Lung (tissue), 12 donors: Measurements from ENCODE around the gene NOX5. TPM values are rescaled to one million over a fixed set of nuclear protein-coding genes. Genes with fewer than 3 reads are reported as not detected.

Experiments used
- ATAC-seq: fragments of 200-7000 bp; cut with Tn5 transposase; one replicate; pipeline ENCODE4 v1.9.1; 2020; ENCODE audit warnings: moderate number of reproducible peaks; ENCODE audit not compliant: insufficient read depth, low FRiP score
- DNase-seq, 3 donors: peaks; one replicate each; pipeline ENCODE4 v3.0.0-alpha.2; 2013 to 2017
- H3K27ac ChIP-seq, 2 donors: one replicate each; pipeline ENCODE4 v1.5.1; 2013; ENCODE audit warnings: mild to moderate bottlenecking in 2 of 2, moderate library complexity in 2 of 2, control low read depth in 1 of 2, inconsistent platforms in 1 of 2, low read depth in 1 of 2, low read length in 1 of 2
- H3K27me3 ChIP-seq, 3 donors: one replicate each; pipeline ENCODE4 v1.5.1; 2013; ENCODE audit warnings: low read length in 2 of 3; ENCODE audit not compliant: control insufficient read depth in 3 of 3, insufficient read depth in 3 of 3
- H3K36me3 ChIP-seq, 4 donors: one replicate each; pipeline ENCODE4 v1.5.1; 2013; ENCODE audit warnings: low read length in 4 of 4, mild to moderate bottlenecking in 1 of 4, moderate library complexity in 1 of 4; ENCODE audit not compliant: control insufficient read depth in 4 of 4, insufficient read depth in 4 of 4
- H3K4me1 ChIP-seq, 5 donors: one replicate each; pipeline ENCODE4 v1.5.1; 2013; ENCODE audit warnings: low read length in 5 of 5, mild to moderate bottlenecking in 2 of 5, moderate library complexity in 1 of 5; ENCODE audit not compliant: control insufficient read depth in 5 of 5, insufficient read depth in 5 of 5
- H3K4me3 ChIP-seq: one replicate; pipeline ENCODE4 v1.5.1; 2013; ENCODE audit warnings: mild to moderate bottlenecking, control low read depth, moderate library complexity
- H3K9ac ChIP-seq, 2 donors: one replicate each; pipeline ENCODE4 v1.5.1; 2013; ENCODE audit warnings: low read length in 2 of 2, control low read depth in 1 of 2; ENCODE audit not compliant: insufficient read depth in 1 of 2
- H3K9me3 ChIP-seq, 4 donors: one replicate each; pipeline ENCODE4 v1.5.1; 2013; ENCODE audit warnings: low read length in 3 of 4, mild to moderate bottlenecking in 1 of 4, moderate library complexity in 1 of 4; ENCODE audit not compliant: control insufficient read depth in 4 of 4, insufficient read depth in 3 of 4
- WGBS, 2 donors: extraction: QIAGEN DNeasy Blood & Tissue Kit; methylation state at CpG; one replicate each; pipeline ENCODE4 v1.1.7; 2013; 5-methylcytosine and 5-hydroxymethylcytosine counted together
- polyA plus RNA-seq, 2 donors: library from polyadenylated mRNA; stranded (reverse); fragments of 200-250 nt; gene quantifications; one replicate each; pipeline ENCODE4 v1.2.1, GENCODE V29; 2013
- total RNA-seq, 2 donors: library from RNA; depleted of rRNA in 1 of 2; stranded (reverse); fragments of >200 nt in 1 of 2; gene quantifications; one replicate each; pipeline ENCODE4 v1.2.1, GENCODE V29; 2014 to 2021
- TF ChIP-seq, protein P1 (sequence below): IDR thresholded peaks from 2 replicates; pipeline ENCODE4 v1.5.1; 2012; ENCODE audit warnings: mild to moderate bottlenecking; ENCODE audit errors: control extremely low read depth, extremely low read depth
- donor health status: control.
- donor health status: control.
- donor health status: Bipolar disorder and iron deficiency.
- donor health status: healthy.
- donor health status: DM: yes; HTN: yes; CAD: no.

Gene NOX5
- total and polyA plus RNA-seq, 4 donors = 0.03 to 0.77 (median 0.09) TPM

DNA sequence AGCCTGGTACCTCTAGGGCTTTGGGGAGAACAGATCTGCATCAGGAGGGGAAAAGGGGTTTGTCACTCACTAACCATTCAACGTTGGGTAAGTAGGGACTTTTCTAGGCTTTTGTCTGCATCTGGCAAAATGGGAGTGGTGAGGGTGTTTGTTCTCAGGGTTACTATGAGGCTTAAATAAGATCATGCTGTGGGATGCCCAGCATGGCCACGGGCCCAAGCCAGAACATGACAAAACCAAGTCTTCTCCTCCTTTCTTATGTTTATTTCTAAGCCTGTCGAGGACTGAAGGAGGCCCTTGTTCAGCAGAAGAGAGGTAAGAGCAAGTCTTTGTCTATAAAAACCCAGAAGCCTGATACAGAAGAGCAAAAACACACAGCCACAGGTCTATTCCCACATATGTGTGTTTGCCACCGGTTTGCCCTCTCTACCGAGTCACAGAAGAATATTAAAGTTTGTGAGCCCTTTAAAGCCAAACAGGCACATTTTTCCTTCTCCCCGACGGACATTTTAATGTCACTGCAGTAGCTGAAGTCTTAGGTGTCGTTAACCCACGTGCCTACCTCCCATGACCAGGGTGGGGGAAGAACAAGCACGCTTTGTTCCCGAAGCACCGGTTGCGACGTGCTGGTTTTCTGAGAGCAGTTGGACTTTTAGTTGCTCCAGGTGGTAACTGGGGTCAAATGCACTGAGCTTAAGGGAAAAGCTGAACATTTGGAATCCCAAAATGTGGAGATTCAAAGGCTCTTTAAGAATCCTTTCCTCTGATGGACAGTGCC lies 72.1 kb downstream of the NOX5 start:
- Histone ChIP-seq H3K9me3 (no peaks in the 10 kb centered on the region), H3K27me3 (peaks cover 0 to 3% (median 0%) of the 10 kb centered on the region in 3 donors), H3K9ac (no peak overlapping the region), H3K36me3 (no peaks in the 10 kb centered on the region), H3K4me3 (no peak overlapping the region), H3K4me1 (peaks cover 0 to 16% (median 11%) of the 10 kb centered on the region in 5 donors), H3K27ac (no peak overlapping the region)
- no peak for ATAC-seq
- no peak for DNase-seq
- TF ChIP-seq, protein P1, sequence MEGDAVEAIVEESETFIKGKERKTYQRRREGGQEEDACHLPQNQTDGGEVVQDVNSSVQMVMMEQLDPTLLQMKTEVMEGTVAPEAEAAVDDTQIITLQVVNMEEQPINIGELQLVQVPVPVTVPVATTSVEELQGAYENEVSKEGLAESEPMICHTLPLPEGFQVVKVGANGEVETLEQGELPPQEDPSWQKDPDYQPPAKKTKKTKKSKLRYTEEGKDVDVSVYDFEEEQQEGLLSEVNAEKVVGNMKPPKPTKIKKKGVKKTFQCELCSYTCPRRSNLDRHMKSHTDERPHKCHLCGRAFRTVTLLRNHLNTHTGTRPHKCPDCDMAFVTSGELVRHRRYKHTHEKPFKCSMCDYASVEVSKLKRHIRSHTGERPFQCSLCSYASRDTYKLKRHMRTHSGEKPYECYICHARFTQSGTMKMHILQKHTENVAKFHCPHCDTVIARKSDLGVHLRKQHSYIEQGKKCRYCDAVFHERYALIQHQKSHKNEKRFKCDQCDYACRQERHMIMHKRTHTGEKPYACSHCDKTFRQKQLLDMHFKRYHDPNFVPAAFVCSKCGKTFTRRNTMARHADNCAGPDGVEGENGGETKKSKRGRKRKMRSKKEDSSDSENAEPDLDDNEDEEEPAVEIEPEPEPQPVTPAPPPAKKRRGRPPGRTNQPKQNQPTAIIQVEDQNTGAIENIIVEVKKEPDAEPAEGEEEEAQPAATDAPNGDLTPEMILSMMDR = no peak
- 80 to 90% methylated on average over 14 of the region's 14 CpGs for WGBS, 2 donors

DNA sequence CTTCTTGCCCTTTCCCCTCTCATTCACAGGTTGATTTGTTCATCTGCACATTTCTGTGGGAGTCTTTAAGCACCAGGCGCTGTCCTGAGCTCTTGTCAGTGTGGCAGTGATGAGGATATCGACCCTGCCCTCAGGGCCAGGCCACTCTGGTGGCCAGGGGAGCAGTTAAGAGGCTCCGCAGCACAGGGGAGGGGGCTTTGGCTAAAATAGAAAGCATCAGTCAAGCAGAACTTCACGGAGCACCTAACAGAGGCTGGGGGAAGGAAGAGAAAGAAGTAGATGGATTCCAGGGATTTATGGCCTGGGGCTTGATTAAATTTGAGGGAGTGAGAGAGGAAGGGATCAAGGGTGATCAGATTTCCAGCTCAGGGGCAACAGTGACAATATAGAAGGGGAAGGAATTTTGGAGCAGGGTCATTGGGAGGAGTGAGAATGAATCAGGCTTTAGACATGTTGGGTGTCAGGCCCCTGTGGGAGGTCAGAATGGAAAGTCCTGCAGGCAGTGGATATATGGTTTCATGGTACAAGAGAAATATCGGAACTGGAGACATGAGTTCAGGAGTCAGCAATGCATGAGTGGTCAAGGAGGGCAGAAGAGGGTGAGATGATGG lies 73.0 kb downstream of the NOX5 start:
- peaks cover 0 to 9% (median 6%) of the 10 kb centered on the region in 5 donors for H3K4me1 ChIP-seq
- DNase-seq = no peak
- 95% methylated on average over 5 of the region's 5 CpGs for WGBS, 2 donors
- H3K27ac ChIP-seq = no peak overlapping the region
- H3K9ac ChIP-seq = no peak overlapping the region
- no peaks in the 10 kb centered on the region for H3K36me3 ChIP-seq
- no peaks in the 10 kb centered on the region for H3K9me3 ChIP-seq
- peaks cover 0 to 3% (median 0%) of the 10 kb centered on the region in 3 donors for H3K27me3 ChIP-seq
- no peak overlapping the region for H3K4me3 ChIP-seq
- TF ChIP-seq, protein P1 = no peak
- ATAC-seq = no peak

DNA sequence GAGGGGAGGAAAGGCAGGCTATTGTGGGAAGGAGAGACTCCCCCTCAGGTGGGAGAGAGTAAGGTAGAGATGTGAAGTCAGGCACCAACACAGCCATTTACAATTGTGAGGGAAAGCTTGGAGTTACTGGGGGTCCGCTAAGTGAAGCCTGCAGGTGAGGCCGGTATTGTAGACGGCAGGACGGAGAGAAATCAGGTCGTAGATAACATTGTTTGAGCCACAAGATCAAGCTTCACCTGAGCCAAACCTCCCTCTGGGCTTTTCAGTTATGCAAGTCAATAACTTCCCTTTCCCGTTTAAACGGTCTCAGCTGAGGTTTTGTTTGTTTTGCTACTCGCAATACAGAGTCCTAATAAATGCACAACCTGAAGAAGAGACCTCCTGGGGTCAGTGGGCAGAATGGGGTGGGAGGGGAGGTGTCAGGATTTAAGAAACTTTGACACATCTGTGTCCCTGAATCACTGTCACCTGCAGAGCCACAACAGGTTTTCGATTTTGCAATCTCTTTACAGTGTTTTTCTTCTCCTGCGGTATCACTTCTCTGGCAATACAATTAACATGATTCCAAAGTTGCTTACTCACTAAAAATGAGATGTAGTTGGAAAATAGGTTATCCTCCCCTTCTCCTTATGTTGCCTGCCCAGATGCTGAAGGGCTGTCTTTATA lies 73.9 kb downstream of the NOX5 start:
- ATAC-seq = no peak
- 19 to 33% methylated on average over 10 of the region's 10 CpGs for WGBS, 2 donors

More for the DNA sequence above, 73.9 kb downstream of the NOX5 start:
- Histone ChIP-seq H3K36me3 (no peaks in the 10 kb centered on the region), H3K4me1 (peaks cover 0 to 6% (median 0%) of the 10 kb centered on the region in 5 donors), H3K9ac (no peak overlapping the region), H3K27ac (no peak overlapping the region), H3K4me3 (no peak overlapping the region), H3K27me3 (peaks cover 0 to 3% (median 0%) of the 10 kb centered on the region in 3 donors), H3K9me3 (no peaks in the 10 kb centered on the region)
- DNase-seq = no peak
- TF ChIP-seq, protein P1 = no peak
